Neural progenitor cell (in vitro differentiated cells): ENCODE data around the gene IFT20.

ENCODE experiments used
- CTCF ChIP-seq: fragments of 200-600 bp; sonication (generic); IDR thresholded peaks from 2 replicates; pipeline ENCODE4 v1.5.1; 2017; ENCODE audit warnings: antibody characterized with exemption, mild to moderate bottlenecking
- EZH2 ChIP-seq: fragments of 200-600 bp; sonication (generic); IDR thresholded peaks from 2 replicates; pipeline ENCODE4 v1.6.1; 2017; ENCODE audit warnings: antibody characterized with exemption, mild to moderate bottlenecking, moderate library complexity

DNA sequence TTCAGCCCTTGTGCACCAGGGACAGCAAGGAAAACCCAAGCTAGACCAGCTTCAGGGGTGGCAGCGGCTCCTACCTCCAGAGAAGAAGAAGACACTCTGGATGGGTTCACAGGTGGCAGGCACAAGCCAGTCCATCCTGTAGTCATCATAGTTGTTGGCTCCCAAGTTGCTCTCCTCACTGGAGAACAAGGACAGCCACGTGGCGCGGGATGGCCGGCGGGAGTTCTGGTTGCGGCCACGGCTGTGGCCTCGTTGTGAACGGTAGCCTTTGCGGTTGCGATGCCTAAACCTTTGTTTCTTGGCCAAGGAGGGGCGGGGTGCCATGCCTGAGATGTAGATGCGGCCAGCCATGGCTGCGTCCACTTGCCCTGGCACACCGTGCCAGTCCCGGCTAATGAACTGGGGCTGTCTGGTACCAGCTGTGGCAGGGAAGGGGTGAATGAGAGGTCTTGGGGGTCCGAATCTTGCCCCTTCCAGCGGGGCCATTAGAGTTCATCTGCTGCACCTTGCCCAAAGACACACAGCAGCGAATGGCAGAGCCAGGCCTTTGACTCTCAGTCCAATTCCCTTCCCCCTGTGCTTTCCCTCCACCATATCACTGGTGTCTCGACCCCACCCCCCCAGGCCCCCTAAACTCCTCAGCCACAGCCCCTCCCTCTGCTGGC is 32.5 kb upstream of the IFT20 start:
- TF ChIP-seq CTCF = no peak
- no peak for TF ChIP-seq EZH2
